Activated T-cell treated with anti-CD3 and anti-CD28 coated beads for 4 hours (primary cell): ENCODE results near the gene GALNT16.
"Not testable (repeated sequence)": the region's sequence is repeated elsewhere in the genome, so short reads cannot be mapped to it uniquely, and the experiment has no call there.

Experiments used
- DNase-seq: peaks from one replicate; pipeline ENCODE4 v3.0.0-alpha.2; 2020

The GALNT16 gene

DNA sequence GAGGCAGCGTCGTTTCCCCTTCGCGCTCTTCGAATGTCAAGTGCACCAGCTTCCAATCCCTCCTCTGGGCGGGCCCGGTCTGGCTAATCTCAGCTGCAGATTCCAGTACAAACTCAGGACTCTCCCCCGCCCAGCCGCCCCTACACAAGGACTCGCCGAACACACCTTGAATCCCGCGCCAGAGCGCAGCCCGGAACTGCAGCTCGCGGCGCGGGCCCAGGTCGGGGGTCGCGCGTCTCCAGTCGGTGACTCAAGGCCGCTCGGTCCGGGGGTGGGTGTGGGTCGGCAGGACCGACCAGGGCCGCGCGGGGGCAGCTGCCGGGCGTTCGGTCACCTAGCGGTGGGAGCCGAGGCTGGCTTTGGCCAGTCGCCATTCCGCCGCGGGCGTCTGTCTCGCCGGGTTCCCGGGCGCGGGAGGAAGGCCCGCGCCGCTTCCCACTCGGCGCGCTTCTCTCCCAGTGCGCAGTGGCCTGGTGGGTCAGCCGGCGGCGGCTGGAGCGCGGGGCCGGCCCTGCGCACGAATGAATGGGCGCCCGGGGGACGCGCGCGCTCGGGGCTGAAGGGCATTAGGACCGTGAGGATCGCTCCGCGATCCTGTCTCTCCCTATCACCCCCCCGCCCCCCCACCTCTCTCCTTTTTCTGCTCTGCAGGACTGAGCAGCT, at the start of gene GALNT16:
Gene GALNT16 (plus strand): TSS at position 632 of the 663 bp plus-strand sequence. CDS start 133 bp downstream, outside the sequence.
- no peak for DNase-seq

DNA sequence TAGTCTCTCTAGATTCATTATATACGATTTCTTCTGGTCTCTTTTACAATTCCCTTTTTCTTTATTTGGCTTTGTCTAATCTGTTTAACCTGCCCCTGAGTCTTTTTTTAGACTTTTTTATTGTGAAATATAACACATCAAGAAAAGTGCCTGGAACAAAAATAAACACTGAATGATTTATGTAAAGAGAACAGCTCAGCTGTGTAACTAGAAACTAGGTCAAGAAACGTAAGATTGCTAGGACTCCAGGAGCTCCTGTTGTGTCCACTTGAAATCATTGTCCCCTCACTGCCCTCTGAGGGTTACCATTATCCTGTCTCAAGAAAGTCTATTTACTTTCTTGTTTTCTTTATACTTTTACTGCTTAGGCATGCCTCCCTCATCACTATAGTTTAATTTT, 45.6 kb upstream of the GALNT16 start:
- DNase-seq: no peak

DNA sequence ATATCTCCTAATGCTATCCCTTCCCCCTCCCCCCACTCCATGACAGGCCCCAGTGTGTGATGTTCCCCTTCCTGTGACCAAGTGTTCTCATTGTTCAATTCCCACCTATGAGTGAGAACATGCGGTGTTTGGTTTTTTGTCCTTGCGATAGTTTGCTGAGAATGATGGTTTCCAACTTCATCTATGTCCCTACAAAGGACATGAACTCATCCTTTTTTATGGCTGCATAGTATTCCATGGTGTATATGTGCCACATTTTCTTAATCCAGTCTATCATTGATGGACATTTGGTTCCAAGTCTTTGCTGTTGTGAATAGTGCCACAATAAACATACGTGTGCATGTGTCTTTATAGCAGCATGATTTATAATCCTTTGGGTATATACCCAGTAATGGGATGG, 42.3 kb upstream of the GALNT16 start:
- DNase-seq: not testable (repeated sequence)

DNA sequence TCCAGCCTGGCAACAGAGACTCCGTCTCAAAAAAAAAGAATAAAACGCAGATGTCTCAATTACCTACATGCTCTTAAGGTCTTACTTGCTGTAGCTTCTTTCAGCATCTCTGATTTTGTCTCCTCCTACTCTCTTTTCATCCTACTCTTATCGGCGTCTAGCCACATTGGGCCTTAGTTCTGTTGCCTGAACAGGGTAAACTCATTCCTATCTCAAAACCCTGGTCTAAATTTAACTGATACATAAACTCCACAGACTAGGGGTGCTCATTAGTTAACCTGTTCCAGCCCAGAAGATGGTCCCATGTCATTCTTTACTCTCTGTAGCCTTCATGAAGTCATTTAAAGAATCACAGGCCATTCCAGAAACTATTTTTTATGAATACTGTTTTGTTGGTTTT, 35.0 kb upstream of the GALNT16 start:
- DNase-seq: no peak

DNA sequence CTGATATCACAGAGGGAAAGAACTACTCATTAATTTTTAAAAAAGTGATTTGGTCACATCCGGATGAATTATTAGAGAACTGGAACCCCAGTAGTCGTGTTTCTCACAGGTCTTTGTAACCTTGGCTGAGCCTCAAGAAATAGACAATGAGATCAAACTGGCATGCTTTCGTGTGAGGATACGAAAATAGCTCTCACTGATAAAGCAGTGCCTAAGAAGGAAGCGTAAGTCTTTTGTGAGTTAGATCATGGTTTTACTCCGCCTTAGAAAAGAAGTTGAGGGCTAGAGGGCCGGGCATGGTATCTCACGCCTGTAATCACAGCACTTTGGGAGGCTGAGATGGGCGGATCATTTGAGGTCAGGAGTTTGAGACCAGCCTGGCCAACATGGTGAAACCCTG, 33.8 kb upstream of the GALNT16 start:
- no peak for DNase-seq

DNA sequence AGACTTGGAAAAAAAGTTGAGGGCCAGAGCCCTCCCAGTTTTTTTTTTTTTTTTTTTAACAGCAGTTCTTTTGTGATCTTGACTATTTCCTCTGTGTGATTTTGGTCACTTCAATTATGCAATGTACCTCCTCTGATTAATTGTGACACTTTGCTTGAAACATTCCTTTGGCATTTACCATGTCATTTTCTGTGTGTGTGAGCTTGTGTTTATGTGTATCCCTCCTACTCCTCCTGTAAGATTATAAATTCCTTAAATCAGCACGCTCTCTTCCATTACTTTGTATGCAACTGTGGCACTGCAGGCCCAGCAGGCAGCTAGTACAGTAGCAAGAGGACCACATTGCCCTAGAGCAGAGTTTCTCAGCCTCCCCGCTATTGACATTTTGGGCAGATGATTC, 33.2 kb upstream of the GALNT16 start:
- DNase-seq: no peak

DNA sequence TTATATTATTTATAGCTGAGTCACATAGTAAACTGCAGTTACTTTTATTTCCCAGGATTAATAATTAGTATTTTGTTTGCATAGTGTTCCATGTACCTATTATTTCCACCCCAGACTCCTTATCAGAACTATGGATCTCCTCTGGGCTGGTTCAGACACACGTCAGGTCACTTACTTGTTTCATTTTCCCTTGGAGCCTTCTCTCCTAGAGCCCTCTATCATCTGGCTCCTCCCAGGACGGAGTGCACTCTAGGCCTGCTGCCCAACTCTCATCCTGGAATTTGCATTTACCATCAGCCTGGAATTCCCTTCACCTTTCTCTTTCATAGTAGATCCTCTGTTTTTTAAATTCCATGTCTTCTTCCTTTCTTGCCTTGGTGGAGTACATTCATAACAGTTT, 28.5 kb upstream of the GALNT16 start:
- no peak for DNase-seq

DNA sequence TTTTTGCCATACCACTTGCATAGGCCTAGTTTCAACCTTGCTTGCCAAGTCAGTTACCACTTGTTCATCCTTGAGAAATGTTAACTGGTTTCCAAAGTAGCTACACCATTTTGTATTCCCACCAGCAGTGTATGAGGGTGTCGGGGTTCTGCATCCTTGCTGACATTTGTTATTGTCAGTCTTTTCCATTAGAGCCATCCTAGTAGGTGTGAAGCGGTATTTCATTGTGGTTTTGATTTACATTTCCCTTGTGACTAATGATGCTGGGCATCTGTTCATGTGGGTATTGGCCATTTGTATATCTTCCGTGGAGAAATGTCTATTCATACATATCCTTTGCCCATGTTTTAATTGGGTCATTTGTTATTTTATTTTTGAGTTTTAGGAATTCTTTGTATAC, 27.6 kb upstream of the GALNT16 start:
- DNase-seq: no peak

DNA sequence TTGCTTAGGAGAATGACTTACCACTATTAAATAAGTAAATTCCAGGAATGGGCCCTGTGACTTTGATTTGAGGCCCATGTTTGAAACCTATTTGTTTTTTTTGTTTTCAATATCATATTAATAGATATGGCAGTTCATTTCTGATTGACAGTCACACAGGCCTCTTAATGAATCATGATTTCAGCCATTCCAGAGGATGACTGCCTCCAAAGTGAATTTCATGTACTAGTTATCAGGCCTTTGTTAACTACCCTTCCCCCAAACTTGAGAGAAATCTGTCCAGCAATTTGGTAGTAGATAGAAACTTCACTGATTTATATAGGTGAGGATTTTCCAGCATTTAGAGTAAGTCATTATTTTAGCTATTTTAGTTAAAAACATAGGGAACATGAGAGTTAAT, 25.9 kb upstream of the GALNT16 start:
- DNase-seq: no peak

DNA sequence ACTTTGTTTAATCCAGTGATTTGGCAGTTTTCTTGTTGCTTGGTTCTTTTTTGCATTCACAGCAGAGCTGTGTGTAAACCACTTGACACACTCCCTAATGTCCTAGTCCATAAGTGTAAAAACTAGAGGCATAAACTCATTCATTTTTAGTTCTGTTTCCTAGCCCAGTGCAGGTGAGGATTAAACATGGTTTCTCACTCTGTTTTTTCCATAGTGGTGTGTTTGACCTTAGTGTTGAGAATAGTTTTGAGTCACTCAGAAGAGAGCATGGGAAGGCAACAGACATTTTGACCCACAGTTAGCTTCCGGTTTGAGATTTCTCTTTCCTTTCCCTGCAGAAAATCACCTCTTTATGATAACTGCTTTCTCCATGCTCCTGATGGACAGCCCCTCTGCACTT, 24.2 kb upstream of the GALNT16 start:
- DNase-seq: no peak

DNA sequence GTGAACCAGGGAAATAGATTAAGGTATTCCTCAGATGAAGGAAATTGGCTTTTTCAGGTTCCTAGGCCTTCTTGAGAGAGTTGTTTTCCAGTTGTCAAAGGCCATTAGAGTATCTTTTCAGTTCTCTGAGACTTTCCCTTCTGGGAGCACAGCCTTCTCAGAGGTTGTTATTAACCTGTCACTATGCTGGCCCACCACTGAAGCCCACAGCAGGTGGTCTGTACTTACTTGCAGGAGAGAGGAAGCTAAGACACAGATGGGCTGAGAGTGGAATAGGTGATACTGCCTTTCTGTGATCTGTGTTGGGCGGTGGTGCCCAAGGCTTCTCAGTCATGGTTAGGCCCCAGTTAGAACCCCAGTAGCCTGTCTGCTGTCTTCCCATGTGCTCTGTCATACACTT, 22.8 kb upstream of the GALNT16 start:
- no peak for DNase-seq

DNA sequence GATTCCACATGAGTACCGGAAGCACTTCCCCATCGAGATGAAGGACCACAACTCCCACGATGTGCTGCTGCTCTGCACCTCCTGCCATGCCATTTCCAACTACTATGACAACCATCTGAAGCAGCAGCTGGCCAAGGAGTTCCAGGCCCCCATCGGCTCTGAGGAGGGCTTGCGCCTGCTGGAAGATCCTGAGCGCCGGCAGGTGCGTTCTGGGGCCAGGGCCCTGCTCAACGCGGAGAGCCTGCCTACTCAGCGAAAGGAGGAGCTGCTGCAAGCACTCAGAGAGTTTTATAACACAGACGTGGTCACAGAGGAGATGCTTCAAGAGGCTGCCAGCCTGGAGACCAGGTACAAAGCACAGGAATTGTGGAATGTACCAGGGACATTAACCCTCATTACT, 22.4 kb upstream of the GALNT16 start:
- no peak for DNase-seq

DNA sequence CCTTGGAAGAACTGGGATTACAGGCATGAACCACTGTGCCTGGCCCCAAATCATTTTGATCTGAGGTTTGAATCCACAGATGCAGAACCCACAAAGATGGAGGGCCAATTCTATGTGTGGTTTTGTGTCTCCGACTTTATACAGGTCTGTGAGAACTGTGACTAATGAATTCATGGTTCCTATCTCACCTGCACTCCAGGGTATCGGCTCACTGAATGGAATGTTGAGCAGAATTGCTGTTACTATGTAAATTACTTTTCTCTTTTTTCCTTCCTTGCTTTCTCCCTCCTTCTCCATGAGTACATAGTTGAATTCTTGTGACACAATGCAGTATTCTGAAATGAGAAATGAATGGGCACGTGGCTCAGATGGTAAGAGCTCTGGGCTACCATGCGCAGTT, 21.1 kb upstream of the GALNT16 start:
- no peak for DNase-seq

DNA sequence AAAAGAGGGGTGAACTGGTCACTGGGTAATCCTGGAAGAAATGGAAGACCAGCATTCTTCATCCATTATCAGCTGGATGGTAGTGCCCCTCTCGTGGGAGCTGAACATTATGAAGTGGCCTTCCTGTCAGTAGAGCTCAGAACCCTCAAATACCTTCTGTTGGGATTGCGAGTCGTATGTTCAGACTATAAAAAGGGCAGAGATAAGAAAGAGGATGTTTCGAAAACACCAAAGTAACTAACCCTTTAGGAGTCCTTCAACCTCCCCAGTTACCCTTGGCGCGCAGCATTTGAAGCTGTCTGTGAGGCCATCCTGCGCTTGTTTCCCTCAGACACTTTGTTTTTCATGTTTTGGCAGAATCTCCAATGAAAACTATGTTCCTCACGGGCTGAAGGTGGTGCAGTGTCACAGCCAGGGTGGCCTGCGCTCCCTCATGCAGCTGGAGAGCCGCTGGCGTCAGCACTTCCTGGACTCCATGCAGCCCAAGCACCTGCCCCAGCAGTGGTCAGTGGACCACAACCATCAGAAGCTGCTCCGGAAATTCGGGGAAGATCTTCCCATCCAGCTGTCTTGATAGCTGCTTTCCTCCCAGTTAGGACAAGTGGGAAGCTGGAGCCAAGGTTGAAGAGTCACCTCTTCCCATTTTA, 19.3 kb upstream of the GALNT16 start:
- no peak for DNase-seq

DNA sequence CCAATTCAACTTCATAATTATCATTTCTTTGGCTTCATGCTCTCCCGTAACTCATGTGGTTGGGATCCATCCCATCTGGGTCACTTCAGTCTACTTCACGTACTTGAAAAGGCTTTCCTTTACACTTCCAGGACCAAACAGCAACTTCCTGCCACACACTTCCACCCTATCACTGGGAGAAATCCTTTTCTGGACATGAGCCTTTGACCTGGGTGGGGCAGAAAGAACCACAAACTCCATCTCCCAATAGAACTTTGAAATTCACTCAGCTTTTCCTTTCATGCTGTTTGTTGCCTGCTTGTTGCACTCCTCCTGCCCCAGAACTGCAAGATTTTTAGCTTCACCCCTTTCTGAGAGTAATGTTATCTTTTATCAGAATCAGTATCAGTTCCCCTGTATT, 18.4 kb upstream of the GALNT16 start:
- DNase-seq: no peak

DNA sequence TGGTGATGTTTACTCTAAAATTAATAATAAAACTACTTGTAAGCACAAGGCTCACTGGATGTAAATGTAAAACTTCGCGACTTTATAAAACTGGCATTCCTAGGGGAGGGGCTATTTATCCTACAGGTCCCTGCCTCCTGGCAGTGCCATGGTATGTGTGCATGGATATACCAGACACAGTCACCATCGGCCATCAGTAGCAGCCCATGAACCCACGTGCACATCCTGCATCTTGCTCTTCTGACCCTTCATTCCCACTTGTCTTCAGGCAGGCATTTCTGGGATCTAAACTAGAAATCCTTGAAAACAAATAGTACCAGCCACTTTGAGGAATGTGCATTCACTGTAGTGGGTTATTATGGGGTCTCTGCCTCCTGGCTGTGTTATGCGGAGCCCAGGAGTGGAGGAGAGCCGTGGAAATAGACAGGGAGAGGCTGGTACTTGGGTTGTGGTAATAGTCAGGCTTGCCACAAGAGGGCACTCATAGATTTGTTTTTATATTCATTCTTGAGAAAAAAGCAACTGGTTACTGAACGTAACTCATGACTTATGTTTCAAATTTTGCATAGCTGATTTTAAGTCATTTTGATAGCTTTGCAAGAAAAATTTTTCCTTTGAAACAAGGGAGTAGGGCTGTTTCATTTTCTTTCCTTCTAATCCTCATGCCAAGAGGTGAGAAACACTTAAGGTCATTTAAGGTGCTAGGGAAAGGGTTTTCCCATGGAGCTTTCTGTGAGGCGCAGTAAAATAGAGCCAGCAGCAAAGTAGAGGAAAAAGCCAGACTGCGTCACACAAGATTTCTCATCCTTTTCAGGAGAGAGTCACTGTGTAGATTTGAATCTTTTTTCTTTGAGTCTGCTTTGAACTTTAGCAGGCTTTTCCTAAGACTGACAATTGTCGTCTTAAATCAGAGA, 17.4 kb upstream of the GALNT16 start:
- DNase-seq: peak; percentile 37

DNA sequence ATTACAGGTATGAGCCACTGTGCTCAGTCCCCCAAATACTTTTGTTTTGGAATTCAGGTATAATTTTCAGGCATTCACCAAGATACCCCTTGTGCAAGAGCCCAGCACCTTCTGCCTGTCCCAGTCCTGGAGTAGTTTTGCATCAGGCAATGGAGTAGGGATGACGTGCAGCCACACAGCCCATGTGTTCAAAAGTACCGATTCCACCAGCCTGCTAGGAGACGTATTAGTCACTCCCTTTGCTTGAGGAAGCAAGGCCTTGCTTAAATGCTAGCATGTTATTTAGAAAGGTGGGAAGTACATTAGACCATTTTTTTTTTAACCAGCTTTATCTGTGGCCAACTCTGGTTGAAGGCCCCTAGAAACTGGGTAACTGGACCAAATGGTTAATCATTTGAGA, 15.0 kb upstream of the GALNT16 start:
- no peak for DNase-seq

DNA sequence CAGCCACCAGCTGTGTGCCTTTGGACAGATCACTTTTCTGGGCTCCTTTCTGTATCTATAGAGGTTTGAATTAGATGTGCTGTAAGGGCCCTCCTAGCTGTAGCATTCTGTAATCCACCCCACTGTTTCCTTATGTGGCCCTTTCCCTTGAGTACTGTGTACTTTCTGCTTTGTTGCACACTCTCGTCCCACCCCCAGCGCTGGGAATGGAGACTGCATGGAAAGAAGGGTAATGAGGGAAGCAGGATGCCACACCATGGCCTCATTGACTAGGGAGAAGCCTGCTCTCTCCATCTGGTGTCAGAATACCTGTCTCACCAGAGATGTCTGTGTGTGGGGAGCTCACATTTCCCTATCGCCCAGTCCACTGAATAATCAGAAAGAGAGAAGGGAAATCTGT, 13.6 kb upstream of the GALNT16 start:
- no peak for DNase-seq

DNA sequence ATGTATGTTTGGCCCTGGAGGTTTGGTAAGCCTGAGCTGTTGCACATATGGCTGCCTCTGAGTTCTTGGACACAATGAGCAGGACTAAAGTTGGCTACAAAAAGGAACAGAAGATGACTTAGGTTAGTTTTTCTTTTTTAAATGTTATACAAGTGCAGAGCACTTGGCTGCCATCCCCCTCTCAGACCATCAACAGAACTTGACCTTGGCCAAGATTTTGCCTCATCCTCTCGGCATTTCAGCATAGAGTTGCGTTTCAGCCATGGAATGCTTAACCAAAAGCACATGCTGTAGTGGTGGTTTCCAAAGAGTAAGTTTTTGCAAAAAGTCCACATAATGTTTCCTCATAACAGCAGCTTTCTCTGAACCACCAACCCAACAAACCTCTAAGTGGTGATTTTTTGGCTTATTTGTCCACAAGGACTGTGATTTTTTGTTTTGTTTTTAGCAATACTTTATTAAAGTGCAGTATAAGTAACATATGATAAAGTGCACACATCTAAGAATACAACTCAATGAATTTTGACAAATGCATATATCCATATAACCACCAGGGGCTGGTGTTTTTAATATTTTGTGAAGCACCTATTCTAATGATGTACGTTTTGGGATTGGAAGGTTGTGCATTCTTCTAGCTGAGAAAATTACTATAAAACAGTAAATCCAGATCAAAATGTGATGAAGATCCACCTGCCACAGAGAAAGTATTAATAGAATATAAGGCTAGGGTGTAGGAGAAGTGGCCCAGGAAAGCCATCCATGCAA, 12.1 kb upstream of the GALNT16 start:
- no peak for DNase-seq

DNA sequence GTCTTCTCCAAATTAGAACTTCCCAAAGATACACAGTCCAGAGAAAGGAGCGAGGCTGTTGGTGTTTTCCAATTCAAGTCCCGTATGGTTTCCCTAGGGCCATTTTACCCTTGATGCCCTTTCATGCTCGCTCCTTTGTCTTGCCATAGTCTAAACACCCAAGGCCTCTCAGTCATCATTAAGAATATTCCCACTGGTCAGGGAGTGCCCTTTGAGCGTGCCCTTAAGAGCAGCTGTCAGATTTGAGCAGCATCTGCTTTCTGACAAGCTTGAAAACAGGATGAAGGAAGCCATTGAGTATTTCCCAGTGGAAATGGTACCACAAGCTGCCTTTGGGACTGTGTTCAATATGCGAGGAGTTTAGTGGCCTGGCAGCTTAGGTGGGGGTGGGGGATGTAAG, 10.4 kb upstream of the GALNT16 start:
- no peak for DNase-seq

DNA sequence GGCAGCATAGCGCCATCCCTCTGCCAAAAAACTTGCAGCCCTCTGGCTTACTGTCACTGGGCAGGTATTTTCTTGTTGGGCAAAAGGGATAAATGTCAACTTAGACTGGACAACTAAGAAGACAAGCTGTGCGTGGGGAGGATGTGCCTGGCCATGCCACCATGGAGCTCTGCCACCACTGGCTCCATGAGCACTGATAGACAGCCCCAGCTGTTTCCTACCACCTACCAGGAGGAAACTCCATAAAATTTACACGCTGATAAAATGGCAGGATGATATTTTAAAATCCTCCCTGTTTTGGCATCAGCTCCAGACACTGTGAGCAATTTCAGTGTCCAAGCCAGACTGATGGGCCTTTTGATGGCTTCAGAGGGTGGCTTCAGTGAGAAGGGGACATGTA, 7.1 kb upstream of the GALNT16 start:
- no peak for DNase-seq

DNA sequence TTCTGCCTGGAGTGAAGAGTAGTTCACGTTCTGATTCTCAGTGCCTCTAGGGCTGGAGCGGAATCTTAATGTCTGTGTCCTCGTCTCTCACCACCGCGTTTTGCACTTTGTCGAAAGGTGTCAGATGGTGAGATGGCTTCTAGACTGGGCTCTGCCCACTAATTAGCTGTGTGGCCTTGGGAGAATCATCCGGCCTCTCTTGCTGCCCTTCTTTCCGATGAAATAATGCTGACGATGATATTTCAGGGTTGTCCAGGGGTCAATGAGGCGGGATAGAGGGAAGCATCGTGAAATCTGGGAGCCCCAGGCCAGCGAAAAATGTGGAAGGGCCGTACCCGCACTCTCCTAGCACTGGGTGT, 811 bp upstream of the GALNT16 start:
- DNase-seq: no peak

DNA sequence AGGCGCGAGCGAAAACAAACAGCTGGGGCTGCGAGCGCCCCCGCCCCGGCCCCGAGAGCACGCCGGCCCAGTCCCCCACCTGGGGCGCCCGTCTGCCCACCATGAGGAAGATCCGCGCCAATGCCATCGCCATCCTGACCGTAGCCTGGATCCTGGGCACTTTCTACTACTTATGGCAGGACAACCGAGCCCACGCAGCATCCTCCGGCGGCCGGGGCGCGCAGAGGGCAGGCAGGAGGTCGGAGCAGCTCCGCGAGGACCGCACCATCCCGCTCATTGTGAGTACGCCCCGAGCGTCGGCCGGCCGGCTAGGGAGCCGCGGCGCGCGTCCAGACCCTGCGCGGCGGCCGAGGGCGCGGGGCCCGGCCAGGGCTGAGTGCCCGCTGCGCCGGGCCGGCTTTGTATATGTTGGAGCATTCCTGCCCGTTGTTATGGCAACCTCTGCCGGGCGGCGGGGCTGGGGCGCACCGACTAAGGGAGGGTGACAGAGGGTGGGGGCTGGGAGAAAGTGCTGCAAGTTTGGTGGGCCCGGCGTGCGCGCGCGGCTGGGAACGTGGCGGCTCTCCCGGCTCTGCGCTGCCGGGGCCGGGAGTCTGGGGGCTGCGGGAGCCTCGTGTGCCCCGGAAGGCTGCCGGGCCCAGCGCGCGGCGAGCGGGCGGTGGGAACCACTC, 367 bp downstream of the GALNT16 start:
- DNase-seq: no peak
